GM15510 (cell line): Measurements from ENCODE around the gene HSPB9.

ENCODE experiments used
- POLR2A ChIP-seq: IDR thresholded peaks from 3 replicates; pipeline ENCODE4 v1.6.1; 2011; ENCODE audit warnings: borderline replicate concordance; ENCODE audit not compliant: insufficient read length; ENCODE audit errors: extremely low read depth

The HSPB9 gene, protein sequence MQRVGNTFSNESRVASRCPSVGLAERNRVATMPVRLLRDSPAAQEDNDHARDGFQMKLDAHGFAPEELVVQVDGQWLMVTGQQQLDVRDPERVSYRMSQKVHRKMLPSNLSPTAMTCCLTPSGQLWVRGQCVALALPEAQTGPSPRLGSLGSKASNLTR

DNA sequence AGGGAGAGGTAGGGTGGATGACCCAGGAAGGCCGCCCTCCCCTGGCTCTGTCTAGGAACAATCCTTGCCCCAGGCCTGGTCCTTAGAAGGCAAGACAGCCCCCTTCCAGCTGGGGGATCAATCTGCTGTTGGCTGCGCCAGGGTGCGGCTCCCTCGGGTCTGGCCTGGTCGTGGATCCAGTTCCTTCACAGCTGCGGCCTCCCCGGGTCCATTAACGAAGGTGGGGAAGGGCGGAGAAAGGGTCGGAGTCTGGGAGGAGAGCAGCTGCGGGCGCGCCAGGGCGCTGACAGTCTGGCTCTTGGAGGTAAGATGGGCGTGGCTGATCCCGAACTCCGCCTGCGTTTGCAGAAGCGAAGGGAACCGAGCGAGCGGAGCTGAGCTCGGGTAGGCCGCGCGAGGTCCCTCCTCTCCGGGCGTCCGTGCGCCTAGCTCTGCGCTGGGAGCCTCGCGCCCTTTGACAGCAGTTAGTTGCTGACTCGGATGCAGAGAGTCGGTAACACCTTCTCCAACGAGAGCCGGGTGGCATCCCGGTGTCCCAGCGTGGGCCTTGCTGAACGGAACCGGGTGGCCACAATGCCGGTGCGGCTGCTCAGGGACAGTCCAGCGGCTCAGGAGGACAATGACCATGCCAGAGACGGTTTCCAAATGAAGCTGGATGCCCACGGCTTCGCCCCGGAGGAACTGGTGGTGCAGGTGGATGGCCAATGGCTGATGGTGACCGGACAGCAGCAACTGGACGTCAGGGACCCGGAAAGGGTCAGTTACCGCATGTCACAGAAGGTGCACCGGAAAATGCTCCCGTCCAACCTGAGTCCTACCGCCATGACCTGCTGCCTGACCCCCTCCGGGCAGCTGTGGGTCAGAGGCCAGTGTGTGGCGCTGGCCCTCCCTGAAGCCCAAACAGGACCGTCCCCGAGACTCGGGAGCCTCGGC is at the start of gene HSPB9:
Gene HSPB9, plus strand, starts transcription at position 434 of the 933 bp plus-strand sequence. Its CDS starts 47 bp downstream, at position 481.
- no peak for TF ChIP-seq POLR2A

DNA sequence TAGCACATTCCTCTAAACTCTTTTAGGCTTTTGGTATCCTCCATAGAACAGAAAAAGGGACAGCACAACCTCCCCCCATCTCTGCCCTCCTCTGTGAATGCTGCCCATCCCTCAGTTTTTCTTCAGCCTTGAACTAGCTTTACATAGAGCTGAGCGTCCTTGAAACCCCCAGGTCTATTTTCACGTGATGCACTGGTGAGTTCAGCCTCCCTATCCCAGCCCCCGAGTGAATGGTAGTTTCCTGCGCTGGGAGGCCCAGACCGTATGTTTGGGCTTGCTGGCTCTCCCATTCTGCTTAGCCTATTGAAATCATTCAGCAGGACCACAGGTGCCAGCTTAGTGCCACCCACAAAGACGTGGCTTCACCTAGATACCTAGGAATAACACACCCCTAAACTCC is 46.8 kb upstream of the HSPB9 start:
- no peak for TF ChIP-seq POLR2A

DNA sequence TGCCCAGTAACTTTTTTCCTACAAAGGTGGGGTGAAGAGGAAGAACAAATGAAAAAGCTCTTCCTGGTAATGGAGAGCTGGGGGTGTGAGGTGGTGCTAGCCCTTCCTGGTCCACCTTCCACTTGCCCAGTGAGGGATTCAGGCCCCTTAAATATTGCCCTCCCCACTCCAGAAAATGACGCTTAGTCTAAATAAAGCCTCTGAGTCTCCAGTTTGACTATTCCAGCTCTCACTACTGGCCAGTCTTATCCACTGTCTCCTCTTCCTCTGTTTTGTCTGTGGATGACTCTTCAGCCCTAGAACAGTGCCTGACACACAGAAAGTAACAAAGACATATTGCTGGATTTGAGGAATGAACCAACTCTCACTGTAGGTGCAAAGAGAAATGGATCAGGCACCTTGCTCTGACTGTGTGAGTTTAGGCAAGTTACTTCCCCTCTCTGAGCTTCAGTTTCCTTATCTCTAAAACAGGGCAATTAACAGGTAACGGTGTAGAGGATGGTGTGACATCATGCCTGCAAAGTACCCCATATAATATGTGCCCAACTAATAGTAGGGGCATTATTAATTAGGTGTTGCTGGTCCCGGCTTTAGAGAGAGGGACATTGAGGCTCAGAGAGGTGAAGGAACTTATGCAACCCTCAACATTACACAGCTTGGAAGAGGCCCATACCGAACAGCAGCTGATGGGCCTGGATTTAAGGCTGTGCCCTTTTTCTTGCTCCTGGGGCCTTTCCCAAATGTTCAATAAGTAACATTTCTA is 45.6 kb upstream of the HSPB9 start:
- no peak for TF ChIP-seq POLR2A

DNA sequence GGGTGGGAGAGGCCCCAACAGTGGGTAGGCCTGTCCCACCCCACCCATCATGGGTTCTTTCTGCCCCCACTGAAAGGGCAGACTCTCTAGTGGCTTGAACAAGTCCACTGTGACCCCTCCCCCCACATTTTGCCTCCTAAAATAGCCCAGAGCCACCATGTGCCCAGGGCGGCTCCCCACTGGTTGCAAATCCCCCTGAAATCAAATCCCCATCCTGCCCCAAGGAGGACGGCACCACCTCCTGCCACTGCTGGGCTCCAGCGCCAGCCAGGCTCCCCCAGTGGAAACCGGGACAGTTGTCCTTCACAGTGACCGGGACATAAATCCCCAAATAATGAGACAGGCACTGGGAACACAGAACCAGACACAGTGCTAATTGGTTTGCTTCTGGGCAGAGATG is 44.8 kb upstream of the HSPB9 start:
- TF ChIP-seq POLR2A: no peak

DNA sequence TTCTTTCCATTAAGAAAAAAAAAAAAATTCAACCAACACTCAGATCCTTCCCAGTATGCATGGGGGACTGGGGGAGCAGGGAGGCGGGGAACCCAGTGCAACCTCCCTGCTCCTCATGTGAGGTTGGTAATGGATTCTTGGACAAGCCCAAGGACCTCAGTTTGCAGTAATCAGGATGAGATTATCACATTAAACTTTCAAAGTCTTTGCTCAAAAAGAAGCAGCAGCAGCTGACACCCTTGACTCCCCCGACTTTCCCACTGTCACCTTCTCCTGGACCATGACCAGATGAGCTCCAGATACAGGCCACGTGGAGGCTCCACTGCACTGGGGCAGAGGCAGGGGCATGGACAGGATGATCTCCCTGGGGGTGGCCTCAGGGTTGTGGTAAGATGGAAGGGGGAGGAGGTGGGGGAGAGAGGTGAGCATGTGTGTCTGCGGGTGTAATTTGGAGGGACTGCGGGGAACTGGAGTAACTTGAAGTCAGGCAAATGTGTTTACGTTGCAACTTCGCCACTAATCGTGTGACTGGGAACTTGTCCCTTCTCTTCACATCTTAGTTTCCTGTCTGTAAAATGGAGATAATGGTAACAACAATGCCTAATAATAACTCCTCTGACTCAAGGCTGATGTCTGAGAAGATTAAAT is 44.1 kb upstream of the HSPB9 start:
- TF ChIP-seq POLR2A: no peak

DNA sequence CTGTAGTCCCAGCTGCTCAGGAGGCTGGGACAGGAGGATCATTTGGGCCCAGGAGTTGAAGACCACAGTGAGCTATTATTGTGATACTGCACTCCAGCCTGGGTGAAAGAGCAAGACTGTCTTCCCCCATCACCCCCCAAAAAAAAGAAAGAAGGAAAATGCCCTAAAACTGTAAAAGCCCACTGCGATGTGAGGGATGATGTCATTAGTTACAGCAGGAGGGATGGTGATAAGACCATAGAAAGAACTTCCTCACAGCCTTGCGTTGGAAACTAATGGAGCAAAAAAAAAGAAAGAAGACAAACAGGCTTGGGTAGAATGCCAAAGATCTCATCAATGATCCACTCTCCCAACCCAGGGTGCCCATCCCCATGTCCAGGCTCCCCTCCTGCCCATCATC is 43.1 kb upstream of the HSPB9 start:
- no peak for TF ChIP-seq POLR2A

DNA sequence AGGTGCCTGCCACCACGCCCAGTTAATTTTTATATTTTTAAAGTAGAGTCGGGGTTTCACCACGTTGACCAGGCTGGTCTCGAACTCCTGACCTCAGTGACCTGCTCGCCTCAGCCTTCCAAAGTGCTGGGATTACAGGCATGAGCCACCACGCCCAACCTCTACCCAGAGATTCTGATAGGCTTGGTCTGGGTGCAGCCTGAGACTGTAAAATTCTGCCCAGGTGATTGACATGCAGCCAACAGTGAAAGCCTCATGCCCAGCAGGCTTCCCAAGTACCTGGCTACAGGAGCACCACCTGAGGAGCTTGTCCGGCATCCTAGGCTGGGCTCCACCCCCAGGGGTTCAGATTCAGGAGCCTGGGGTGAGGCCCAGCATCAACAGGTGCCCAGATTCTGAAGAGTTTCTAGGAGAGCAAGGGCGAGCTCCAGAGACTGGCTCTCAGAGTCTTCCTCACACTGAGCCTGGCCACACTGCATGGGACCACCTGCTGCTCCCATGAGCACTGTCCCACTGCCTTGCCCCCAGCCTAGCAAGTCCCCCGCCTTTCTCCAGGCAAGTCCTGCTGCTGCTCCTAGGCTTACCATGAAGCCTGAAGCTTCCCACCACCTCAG is 41.0 kb upstream of the HSPB9 start:
- no peak for TF ChIP-seq POLR2A

DNA sequence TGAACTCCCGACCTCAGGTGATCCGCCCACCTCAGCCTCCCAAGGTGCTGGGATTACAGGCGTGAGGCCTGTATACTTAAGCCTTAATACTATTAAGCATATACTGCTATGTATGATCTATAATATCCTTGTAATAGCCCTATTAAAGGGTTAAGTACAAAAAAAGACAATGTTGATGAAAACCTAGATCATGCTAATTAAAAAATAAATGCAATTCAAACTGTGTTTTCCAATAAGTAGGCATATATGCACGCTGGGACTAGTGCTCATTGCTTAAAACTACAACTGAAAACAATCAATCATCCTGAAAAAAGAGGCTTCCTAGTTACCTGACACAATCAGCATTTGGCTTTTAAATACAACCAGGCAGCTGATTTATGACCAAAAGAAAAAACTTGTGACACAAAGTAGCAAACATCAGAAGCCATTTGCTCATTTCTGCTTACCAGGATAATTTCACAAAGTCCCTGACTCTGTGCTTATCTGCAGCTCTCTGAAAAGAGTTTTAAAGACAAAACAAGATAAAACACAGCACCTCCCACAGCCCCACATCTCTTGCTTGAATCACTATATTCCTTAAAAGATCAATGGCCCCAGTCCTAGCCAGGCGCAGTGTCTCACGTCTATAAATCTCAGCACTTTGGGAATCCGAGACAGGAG is 35.4 kb upstream of the HSPB9 start:
- TF ChIP-seq POLR2A: no peak

DNA sequence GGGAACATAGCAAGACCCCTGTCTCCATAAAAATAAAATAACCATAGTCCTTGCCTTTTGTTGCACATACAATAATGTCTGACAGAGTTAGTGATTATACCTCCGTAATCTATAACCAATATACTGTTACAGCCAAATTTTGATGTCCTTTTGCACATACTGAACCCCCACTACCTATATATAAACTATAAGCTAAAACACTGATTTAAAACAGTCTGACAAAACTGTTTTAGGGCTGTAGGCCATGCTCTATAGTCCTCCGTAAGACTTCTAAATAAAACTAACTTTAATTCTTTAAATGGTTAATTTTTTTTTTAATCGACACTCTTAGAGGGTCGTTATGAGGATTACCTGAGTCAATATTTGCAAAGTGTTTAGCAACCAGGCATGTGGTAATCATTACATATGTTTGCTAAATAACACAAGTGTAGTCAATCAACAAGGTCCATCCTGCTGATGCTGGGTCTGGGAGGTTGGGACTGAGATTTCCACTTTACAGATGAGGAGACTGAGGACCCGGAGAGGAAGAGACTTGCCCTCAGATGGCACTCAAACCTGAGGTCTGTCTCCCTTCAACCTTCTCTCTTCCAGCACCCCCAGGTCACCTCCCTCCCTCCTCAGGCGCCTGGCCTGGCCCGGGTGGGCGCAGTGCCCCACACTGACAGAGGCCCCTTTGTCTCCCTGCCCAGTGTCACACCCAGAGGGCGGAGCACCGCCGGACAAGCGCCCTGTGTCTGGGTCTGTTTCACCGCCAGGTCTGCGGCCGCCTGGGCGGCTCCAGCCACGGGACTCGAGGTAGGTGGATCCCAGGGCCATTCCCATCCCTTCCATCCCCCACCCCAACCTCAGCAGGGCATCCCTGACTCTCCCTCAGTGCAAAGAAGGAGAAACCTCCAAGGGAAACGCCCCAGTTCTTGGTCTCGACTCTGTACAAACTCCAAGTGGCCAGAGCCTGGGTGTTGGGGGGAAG is 34.6 kb upstream of the HSPB9 start:
- no peak for TF ChIP-seq POLR2A

DNA sequence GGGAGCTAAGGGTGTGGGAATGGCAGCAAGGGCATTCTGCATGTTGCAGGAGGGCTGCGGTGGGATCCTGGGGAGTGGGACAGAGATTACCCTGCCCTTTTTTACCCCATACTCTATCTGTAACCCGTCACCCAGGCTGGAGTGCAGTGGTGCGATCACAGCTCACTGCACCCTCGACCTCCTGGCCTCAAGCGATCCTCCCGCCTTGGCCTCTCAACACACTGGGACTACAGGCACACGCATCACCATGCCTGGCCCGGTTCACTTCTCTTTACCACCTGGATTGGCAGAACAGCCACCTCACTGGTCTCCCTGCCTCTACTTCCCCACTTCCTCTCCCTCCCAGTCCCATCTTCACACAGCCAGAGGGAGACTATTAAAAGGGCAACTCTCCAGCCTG is 33.9 kb upstream of the HSPB9 start:
- TF ChIP-seq POLR2A: no peak

DNA sequence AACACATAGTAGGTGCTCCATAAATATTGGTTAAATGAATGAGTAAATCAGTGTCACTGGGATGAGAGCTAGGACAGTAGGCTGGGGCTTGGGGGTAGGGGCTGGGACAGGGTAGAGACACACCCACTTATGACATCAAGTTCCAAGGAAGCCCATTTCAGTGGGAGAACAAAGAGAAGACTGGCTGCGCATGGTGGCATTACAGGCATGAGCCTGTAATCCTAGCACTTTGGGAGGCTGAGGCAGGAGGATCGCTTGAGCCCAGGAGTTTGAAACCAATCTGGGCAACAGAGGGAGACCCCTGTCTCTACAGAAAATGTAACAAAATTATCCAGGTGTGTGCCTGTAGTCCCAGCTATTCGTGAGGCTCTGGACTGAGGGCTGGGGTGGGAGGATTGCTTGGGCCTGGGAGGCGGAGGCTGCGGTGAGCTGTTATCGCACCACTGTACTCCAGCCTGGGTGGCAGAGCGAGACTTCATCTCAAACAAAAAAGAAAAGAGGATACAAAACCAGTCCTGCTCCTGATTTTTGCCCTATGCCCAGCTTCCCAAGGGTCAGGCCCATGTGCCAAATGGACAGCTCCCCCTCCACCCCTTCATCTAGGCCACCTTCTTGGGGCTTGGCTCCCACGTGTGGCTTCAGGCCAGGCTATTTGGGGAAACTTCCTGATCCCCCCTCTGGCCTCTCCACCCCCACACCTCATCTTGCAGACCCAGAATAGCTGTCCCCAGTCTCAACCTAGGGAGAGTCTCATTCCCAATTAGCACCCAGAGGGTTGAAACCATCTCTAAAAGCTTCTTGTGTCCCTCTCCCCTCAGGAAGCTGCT is 31.4 kb upstream of the HSPB9 start:
- TF ChIP-seq POLR2A: no peak

DNA sequence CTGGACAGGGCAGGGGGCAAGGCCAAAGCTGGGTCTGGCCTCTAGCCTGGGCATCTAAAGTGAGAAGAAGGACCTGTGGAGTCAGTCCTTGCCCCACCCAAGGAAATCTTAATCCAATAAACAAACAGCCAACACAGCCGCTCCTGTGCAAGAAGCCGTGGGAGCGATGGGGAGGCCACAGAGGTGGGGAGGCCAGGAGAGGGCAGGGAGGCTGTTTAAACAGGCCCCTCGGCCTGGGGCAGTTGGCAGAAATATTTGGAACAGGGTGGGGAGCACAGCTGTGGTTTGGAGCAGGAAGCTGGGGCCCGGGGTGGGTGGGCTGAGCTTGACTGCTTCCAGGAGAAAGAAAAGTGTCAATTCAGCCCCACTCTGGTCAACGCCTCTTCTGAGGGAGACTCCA is 29.7 kb upstream of the HSPB9 start:
- TF ChIP-seq POLR2A: no peak
